Esophagus muscularis mucosa (tissue), 4 donors: ENCODE data around the gene PLXNA4. TPM values are rescaled to one million over a fixed set of nuclear protein-coding genes. Genes with fewer than 3 reads are reported as not detected.
"Not testable (repeated sequence)": the region's sequence is repeated elsewhere in the genome, so short reads cannot be mapped to it uniquely, and the experiment has no call there.

Experiments used
- DNase-seq: peaks from one replicate; pipeline ENCODE4 v3.0.0-alpha.2; 2017; ENCODE audit errors: extremely low spot score
- H3K27ac ChIP-seq, 4 donors: fragments of 200-600 bp; sonication (generic); replicated peaks in 1 of 4; 1 replicate in 3 of 4; 2 replicates in 1 of 4; pipeline ENCODE4 v1.5.1; 2016 to 2019; ENCODE audit warnings: mild to moderate bottlenecking in 1 of 4
- H3K27me3 ChIP-seq, 4 donors: fragments of 200-600 bp; sonication (generic); one replicate each; pipeline versions ENCODE4 v1.5.1 to v1.6.0; 2016 to 2019
- H3K36me3 ChIP-seq, 4 donors: fragments of 200-600 bp; sonication (generic); one replicate each; pipeline ENCODE4 v1.5.1; 2016 to 2019
- H3K4me1 ChIP-seq, 4 donors: fragments of 200-600 bp; sonication (generic); one replicate each; pipeline ENCODE4 v1.5.1; 2016 to 2019
- H3K4me3 ChIP-seq, 4 donors: fragments of 200-600 bp; sonication (generic); 1 replicate in 2 of 4; 2 replicates in 2 of 4; pipeline ENCODE4 v1.5.1; 2016 to 2019; ENCODE audit warnings: mild to moderate bottlenecking in 4 of 4, moderate library complexity in 1 of 4
- H3K9me3 ChIP-seq, 4 donors: fragments of 200-600 bp; sonication (generic); 1 replicate in 3 of 4; 2 replicates in 1 of 4; pipeline ENCODE4 v1.5.1; 2016 to 2019
- CTCF ChIP-seq, 3 experiments: fragments of 200-600 bp in 2 of 3; fragments of 450-650 bp in 1 of 3; sonication (generic) in 2 of 3; IDR thresholded peaks; one replicate each; pipeline ENCODE4 v1.5.1; 2017 to 2019; ENCODE audit warnings: antibody characterized with exemption in 3 of 3, mild to moderate bottlenecking in 2 of 3, moderate library complexity in 1 of 3
- EP300 ChIP-seq: sonication (generic); formaldehyde crosslinking; IDR thresholded peaks from one replicate; pipeline ENCODE4 v1.6.1; 2017; ENCODE audit warnings: antibody characterized with exemption
- POLR2A ChIP-seq: fragments of 450-650 bp; IDR thresholded peaks from one replicate; pipeline ENCODE4 v1.6.1; 2017; ENCODE audit warnings: antibody characterized with exemption, moderate library complexity, mild to moderate bottlenecking, low read depth
- POLR2AphosphoS5 ChIP-seq, 2 donors: sonication (generic); formaldehyde crosslinking; IDR thresholded peaks; one replicate each; pipeline ENCODE4 v1.6.1; 2017; ENCODE audit warnings: antibody characterized with exemption in 2 of 2
- WGBS: methylation state at CpG from one replicate; pipeline ENCODE4 v1.1.5; 2018; 5-methylcytosine and 5-hydroxymethylcytosine counted together
- intact Hi-C: fragments of 100-400 bp; cut with DNase I; formaldehyde crosslinking; loops from one replicate; pipeline ENCODE4 v1.15.1; 2023
- total RNA-seq, 4 donors: library from RNA; depleted of rRNA; stranded (reverse); fragments of >200 nt; gene quantifications; one replicate each; pipeline versions ENCODE4 v1.1.0 to v1.2.1, GENCODE V29; 2016

Gene PLXNA4
- total RNA-seq, 4 donors from 2014 or later, result 5.0 to 9.5 (median 6.6) TPM

- intact Hi-C loops, result no loop called here
- 81% methylated on average over 2 of the region's 2 CpGs for WGBS
- Histone ChIP-seq H3K4me3 (no peak overlapping the region), H3K4me1 (peaks cover 0 to 6% (median 3%) of the 10 kb centered on the region in 4 donors), H3K9me3 (no peaks in the 10 kb centered on the region), H3K27ac (no peak overlapping the region), H3K27me3 (no peaks in the 10 kb centered on the region), H3K36me3 (no peaks in the 10 kb centered on the region)
- no peak for DNase-seq
- TF ChIP-seq CTCF (IDR thresholded peaks at IDR 0.05), result no peak
- no peak for TF ChIP-seq POLR2AphosphoS5 (IDR thresholded peaks at IDR 0.05)
- no peak for TF ChIP-seq POLR2A
- TF ChIP-seq EP300, result no peak
Observed at GRCh38 chr7:132607656-132608055, 31.4 kb upstream of the PLXNA4 start.

- intact Hi-C loops, result no loop called here
- no peak for TF ChIP-seq EP300
Observed at GRCh38 chr7:132604121-132604520, 27.9 kb upstream of the PLXNA4 start.

GRCh38 chr7:132603220-132603833, 27.1 kb upstream of the PLXNA4 start:
- DNase-seq, result no peak
- intact Hi-C loops, result no loop called here
- TF ChIP-seq POLR2AphosphoS5 (IDR thresholded peaks at IDR 0.05), result no peak
- no peak for TF ChIP-seq EP300
- TF ChIP-seq POLR2A, result no peak
- TF ChIP-seq CTCF (IDR thresholded peaks at IDR 0.05), result no peak
- H3K27me3 ChIP-seq, result no peaks in the 10 kb centered on the region
- H3K36me3 ChIP-seq, result no peaks in the 10 kb centered on the region
- H3K4me1 ChIP-seq, result no peaks in the 10 kb centered on the region
- no peak overlapping the region for H3K4me3 ChIP-seq
- WGBS, result 64% methylated on average over 5 of the region's 6 CpGs
- no peaks in the 10 kb centered on the region for H3K9me3 ChIP-seq
- no peak overlapping the region for H3K27ac ChIP-seq

More at GRCh38 chr7:132604121-132604520, 27.9 kb upstream of the PLXNA4 start:
- 84% methylated on average over 4 of the region's 4 CpGs for WGBS
- Histone ChIP-seq H3K9me3 (no peaks in the 10 kb centered on the region), H3K36me3 (no peaks in the 10 kb centered on the region), H3K4me1 (no peaks in the 10 kb centered on the region), H3K27me3 (no peaks in the 10 kb centered on the region), H3K27ac (no peak overlapping the region), H3K4me3 (no peak overlapping the region)
- DNase-seq, result no peak

GRCh38 chr7:132601783-132602182, 25.5 kb upstream of the PLXNA4 start:
- TF ChIP-seq POLR2A (no peak), POLR2AphosphoS5 (IDR thresholded peaks at IDR 0.05) (no peak), CTCF (IDR thresholded peaks at IDR 0.05) (no peak), EP300 (no peak)

GRCh38 chr7:132596588-132596987, 20.3 kb upstream of the PLXNA4 start:
- intact Hi-C loops, result no loop called here
- Histone ChIP-seq H3K4me3 (no peak overlapping the region), H3K36me3 (no peaks in the 10 kb centered on the region), H3K27ac (no peak overlapping the region), H3K9me3 (no peaks in the 10 kb centered on the region), H3K4me1 (no peaks in the 10 kb centered on the region), H3K27me3 (peaks cover 0 to 6% (median 0%) of the 10 kb centered on the region in 4 donors)
- no peak for DNase-seq
- WGBS, result 100% methylated on average over 1 of the region's 1 CpG
- TF ChIP-seq POLR2AphosphoS5 (IDR thresholded peaks at IDR 0.05) (no peak), CTCF (IDR thresholded peaks at IDR 0.05) (no peak), EP300 (no peak), POLR2A (no peak)

More at GRCh38 chr7:132601783-132602182, 25.5 kb upstream of the PLXNA4 start:
- no peak for DNase-seq
- no peaks in the 10 kb centered on the region for H3K27me3 ChIP-seq
- intact Hi-C loops, result no loop called here
- 55% methylated on average over 1 of the region's 1 CpG for WGBS
- no peak overlapping the region for H3K27ac ChIP-seq
- H3K4me1 ChIP-seq, result no peaks in the 10 kb centered on the region
- no peak overlapping the region for H3K4me3 ChIP-seq
- no peaks in the 10 kb centered on the region for H3K9me3 ChIP-seq
- no peaks in the 10 kb centered on the region for H3K36me3 ChIP-seq

- DNase-seq, intact Hi-C loops, H3K9me3 ChIP-seq, H3K36me3 ChIP-seq, H3K4me1 ChIP-seq, H3K27ac ChIP-seq, H3K27me3 ChIP-seq, H3K4me3 ChIP-seq: not testable (repeated sequence)
- WGBS, result 89% methylated on average over 2 of the region's 2 CpGs
Observed at GRCh38 chr7:132594741-132595140, 18.5 kb upstream of the PLXNA4 start.
